Prostate gland (tissue), 2 donors: ENCODE results near the gene PSMA2. TPM values are rescaled to one million over a fixed set of nuclear protein-coding genes. Genes with fewer than 3 reads are reported as not detected.

Source experiments
- DNase-seq: peaks from one replicate; pipeline ENCODE4 v3.0.0-alpha.2; 2019; ENCODE audit warnings: low spot score
- H3K27ac ChIP-seq, 2 donors: fragments of 200-600 bp; sonication (generic); 2 replicates each; pipeline ENCODE4 v1.5.1; 2017 to 2019
- H3K27me3 ChIP-seq: fragments of 200-600 bp; sonication (generic); replicated peaks from 2 replicates; pipeline ENCODE4 v1.5.1; 2019; ENCODE audit not compliant: insufficient read depth
- H3K36me3 ChIP-seq, 2 donors: fragments of 200-600 bp; sonication (generic); 1 replicate in 1 of 2; 2 replicates in 1 of 2; pipeline versions ENCODE4 v1.5.1 to v1.8.1; 2017 to 2019
- H3K4me1 ChIP-seq: fragments of 200-600 bp; sonication (generic); replicated peaks from 2 replicates; pipeline ENCODE4 v1.5.1; 2019
- H3K4me3 ChIP-seq, 2 donors: fragments of 200-600 bp; sonication (generic); 2 replicates each; pipeline ENCODE4 v1.5.1; 2017 to 2019
- H3K9me3 ChIP-seq: fragments of 200-600 bp; sonication (generic); 2 replicates; pipeline ENCODE4 v1.5.1; 2017
- POLR2A ChIP-seq: fragments of 450-650 bp; IDR thresholded peaks from one replicate; pipeline ENCODE4 v1.6.1; 2016; ENCODE audit warnings: antibody characterized with exemption, mild to moderate bottlenecking
- POLR2AphosphoS5 ChIP-seq: sonication (generic); formaldehyde crosslinking; IDR thresholded peaks from one replicate; pipeline ENCODE4 v1.6.1; 2017; ENCODE audit warnings: antibody characterized with exemption
- WGBS: methylation state at CpG from one replicate; pipeline ENCODE4 v1.1.5; 2018; 5-methylcytosine and 5-hydroxymethylcytosine counted together
- intact Hi-C: fragments of 100-400 bp; cut with DNase I; formaldehyde crosslinking; loops from one replicate; pipeline ENCODE4 v1.14.2; 2022
- total RNA-seq, 2 donors: library from RNA; depleted of rRNA; stranded (reverse); fragments of >200 nt; gene quantifications; one replicate each; pipeline ENCODE4 v1.1.0, GENCODE V29; 2016
- TF ChIP-seq, protein P1 (sequence below), 4 experiments: fragments of 200-600 bp in 2 of 4; fragments of 450-650 bp in 2 of 4; sonication (generic) in 2 of 4; IDR thresholded peaks; 1 replicate in 3 of 4; 2 replicates in 1 of 4; pipeline ENCODE4 v1.5.1; 2016 to 2019; ENCODE audit warnings: antibody characterized with exemption in 4 of 4, mild to moderate bottlenecking in 2 of 4, moderate library complexity in 2 of 4

PSMA2 gene
- total RNA-seq, 2 donors from 2014 or later: 56.2 to 79.1 TPM

- H3K9me3 ChIP-seq: no peaks in the 10 kb centered on the region
- WGBS: under 1% methylated on average over 91 of the region's 95 CpGs
Observed at GRCh38 chr7:42911454-42912447, 20.2 kb downstream of the PSMA2 start, which contains the start of gene C7orf25. C7orf25 (minus strand) TSS chr7:42912070; CDS start chr7:42910900, 1,170 bp downstream.

GRCh38 chr7:42910306-42910705 lies 21.7 kb downstream of the PSMA2 start:
- Histone ChIP-seq H3K36me3 (no peaks in the 10 kb centered on the region), H3K4me3 (no peak overlapping the region), H3K27ac (no peak overlapping the region), H3K9me3 (no peaks in the 10 kb centered on the region), H3K4me1 (no peaks in the 10 kb centered on the region), H3K27me3 (no peaks in the 10 kb centered on the region)
- no peak for TF ChIP-seq POLR2AphosphoS5
- TF ChIP-seq, protein P1, sequence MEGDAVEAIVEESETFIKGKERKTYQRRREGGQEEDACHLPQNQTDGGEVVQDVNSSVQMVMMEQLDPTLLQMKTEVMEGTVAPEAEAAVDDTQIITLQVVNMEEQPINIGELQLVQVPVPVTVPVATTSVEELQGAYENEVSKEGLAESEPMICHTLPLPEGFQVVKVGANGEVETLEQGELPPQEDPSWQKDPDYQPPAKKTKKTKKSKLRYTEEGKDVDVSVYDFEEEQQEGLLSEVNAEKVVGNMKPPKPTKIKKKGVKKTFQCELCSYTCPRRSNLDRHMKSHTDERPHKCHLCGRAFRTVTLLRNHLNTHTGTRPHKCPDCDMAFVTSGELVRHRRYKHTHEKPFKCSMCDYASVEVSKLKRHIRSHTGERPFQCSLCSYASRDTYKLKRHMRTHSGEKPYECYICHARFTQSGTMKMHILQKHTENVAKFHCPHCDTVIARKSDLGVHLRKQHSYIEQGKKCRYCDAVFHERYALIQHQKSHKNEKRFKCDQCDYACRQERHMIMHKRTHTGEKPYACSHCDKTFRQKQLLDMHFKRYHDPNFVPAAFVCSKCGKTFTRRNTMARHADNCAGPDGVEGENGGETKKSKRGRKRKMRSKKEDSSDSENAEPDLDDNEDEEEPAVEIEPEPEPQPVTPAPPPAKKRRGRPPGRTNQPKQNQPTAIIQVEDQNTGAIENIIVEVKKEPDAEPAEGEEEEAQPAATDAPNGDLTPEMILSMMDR (IDR thresholded peaks at IDR 0.05): no peak
- no peak for TF ChIP-seq POLR2A
- WGBS: 95% methylated on average over 2 of the region's 2 CpGs
- DNase-seq: no peak
- intact Hi-C loops: no loop called here

More at GRCh38 chr7:42911454-42912447, 20.2 kb downstream of the PSMA2 start, which contains the start of gene C7orf25:
- no peaks in the 10 kb centered on the region for H3K4me1 ChIP-seq
- peak within 1 kb of the TSS; percentile 78 to 86 for H3K27ac ChIP-seq
- H3K27me3 ChIP-seq: no peaks in the 10 kb centered on the region
- peak; percentile 97 for DNase-seq
- peak within 1 kb of the TSS; percentile 94 to 95 for H3K4me3 ChIP-seq
- TF ChIP-seq POLR2AphosphoS5 (peak; percentile 91), POLR2A (no peak)
- TF ChIP-seq, protein P1 (IDR thresholded peaks at IDR 0.05): peak in 1 of 4 experiments; percentile 23
- intact Hi-C loops: no loop called here
- no peaks in the 10 kb centered on the region for H3K36me3 ChIP-seq

DNA sequence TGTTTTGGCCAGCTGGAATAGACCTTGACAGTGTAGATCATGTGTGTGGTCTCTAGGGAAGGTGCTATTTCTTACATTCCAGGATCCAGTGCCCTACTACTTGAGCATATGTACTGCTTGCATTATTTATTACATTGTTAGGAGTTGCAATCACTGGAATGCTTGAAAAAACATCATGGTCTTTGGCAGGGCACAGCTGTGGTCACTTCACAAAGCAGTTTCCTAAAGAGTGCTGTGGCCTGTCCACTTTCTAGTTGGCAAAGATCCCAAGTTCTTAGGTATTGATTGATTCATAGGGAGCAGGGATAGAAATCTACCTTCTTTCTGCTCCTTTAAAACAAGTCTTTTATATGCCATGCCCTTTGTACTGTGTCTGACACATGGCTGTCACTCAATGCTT lies 24.7 kb downstream of the PSMA2 start:
- Histone ChIP-seq H3K27ac (no peak overlapping the region), H3K4me3 (no peak overlapping the region), H3K4me1 (no peaks in the 10 kb centered on the region), H3K36me3 (no peaks in the 10 kb centered on the region), H3K9me3 (no peaks in the 10 kb centered on the region), H3K27me3 (no peaks in the 10 kb centered on the region)
- intact Hi-C loops: no loop called here
- no peak for DNase-seq
- TF ChIP-seq, protein P1 (IDR thresholded peaks at IDR 0.05): no peak
- TF ChIP-seq POLR2AphosphoS5: no peak
- no peak for TF ChIP-seq POLR2A

DNA sequence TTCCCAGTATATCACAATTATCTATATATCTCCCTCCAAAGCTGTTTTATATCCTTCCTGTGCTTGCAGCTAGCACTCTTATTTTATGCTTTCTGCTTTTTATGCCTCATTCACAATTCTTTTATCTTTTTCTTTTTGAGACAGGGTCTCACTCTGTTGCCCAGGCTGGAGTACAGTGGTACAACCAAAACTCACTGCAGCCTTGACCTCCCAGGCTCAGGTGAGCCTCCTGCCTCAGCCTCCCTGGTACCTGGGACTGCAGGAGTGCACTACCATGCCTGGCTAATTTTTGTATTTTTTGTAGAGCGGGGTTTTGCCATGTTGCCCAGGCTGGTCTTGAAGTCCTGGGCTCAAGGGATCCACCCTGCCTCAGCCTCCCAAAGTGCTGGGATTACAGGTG lies 25.8 kb downstream of the PSMA2 start:
- no peaks in the 10 kb centered on the region for H3K36me3 ChIP-seq
- H3K4me1 ChIP-seq: no peaks in the 10 kb centered on the region
- H3K27ac ChIP-seq: no peak overlapping the region
- H3K9me3 ChIP-seq: no peaks in the 10 kb centered on the region
- H3K4me3 ChIP-seq: no peak overlapping the region
- no peaks in the 10 kb centered on the region for H3K27me3 ChIP-seq
- WGBS: 100% methylated on average over 1 of the region's 1 CpG
- no peak for DNase-seq
- intact Hi-C loops: no loop called here
- no peak for TF ChIP-seq POLR2A
- TF ChIP-seq, protein P1 (IDR thresholded peaks at IDR 0.05): no peak
- no peak for TF ChIP-seq POLR2AphosphoS5
